ENCODE results near the gene CORO2B. TPM values are rescaled to one million over a fixed set of nuclear protein-coding genes. Genes with fewer than 3 reads are reported as not detected.
"Not testable (repeated sequence)": the region's sequence is repeated elsewhere in the genome, so short reads cannot be mapped to it uniquely, and the experiment has no call there.

CORO2B gene
- total RNA-seq, 1 donor from 2014 or later = 21.3 TPM

- Mint-ChIP-seq H3K4me1 (peaks cover 26% of the 10 kb centered on the region), H3K36me3 (ENCODE audit: low read depth) (peaks cover 2% of the 10 kb centered on the region), H3K27me3 (ENCODE audit: low read depth) (no peaks in the 10 kb centered on the region), H3K9me3 (no peaks in the 10 kb centered on the region), H3K27ac (ENCODE audit: unreplicated experiment) (no peak overlapping the region), H3K4me3 (no peak overlapping the region)
- DNase-seq (ENCODE audit: low read depth, low spot score) = no peak
- no peak for TF ChIP-seq CTCF (conservative IDR thresholded peaks at IDR 0.05)
Observed at GRCh38 chr15:68646156-68646555, 67.4 kb downstream of the CORO2B start.

- no peak for DNase-seq (ENCODE audit: low read depth, low spot score)
- TF ChIP-seq CTCF (conservative IDR thresholded peaks at IDR 0.05) = no peak
- no peaks in the 10 kb centered on the region for H3K27me3 Mint-ChIP-seq (ENCODE audit: low read depth)
- no peak overlapping the region for H3K4me3 Mint-ChIP-seq
- H3K36me3 Mint-ChIP-seq (ENCODE audit: low read depth) = peaks cover 2% of the 10 kb centered on the region
- H3K9me3 Mint-ChIP-seq = no peaks in the 10 kb centered on the region
- H3K4me1 Mint-ChIP-seq = peaks cover 28% of the 10 kb centered on the region
- H3K27ac Mint-ChIP-seq (ENCODE audit: unreplicated experiment) = no peak overlapping the region
Observed at GRCh38 chr15:68646696-68647095, 67.9 kb downstream of the CORO2B start.

- H3K27ac Mint-ChIP-seq (ENCODE audit: unreplicated experiment); H3K27me3 Mint-ChIP-seq (ENCODE audit: low read depth); H3K9me3 Mint-ChIP-seq; H3K36me3 Mint-ChIP-seq (ENCODE audit: low read depth); H3K4me3 Mint-ChIP-seq; DNase-seq (ENCODE audit: low read depth, low spot score): not testable (repeated sequence)
- H3K4me1 Mint-ChIP-seq = peaks cover 34% of the 10 kb centered on the region
Observed at GRCh38 chr15:68647361-68647760, 68.6 kb downstream of the CORO2B start.

- DNase-seq (ENCODE audit: low read depth, low spot score) = peak; percentile 75
- no peaks in the 10 kb centered on the region for H3K27me3 Mint-ChIP-seq (ENCODE audit: low read depth)
- H3K4me1 Mint-ChIP-seq = peaks cover 55% of the 10 kb centered on the region
- no peak overlapping the region for H3K4me3 Mint-ChIP-seq
- H3K27ac Mint-ChIP-seq (ENCODE audit: unreplicated experiment) = peak overlapping the region; percentile 10
- no peaks in the 10 kb centered on the region for H3K9me3 Mint-ChIP-seq
- H3K36me3 Mint-ChIP-seq (ENCODE audit: low read depth) = no peaks in the 10 kb centered on the region
- TF ChIP-seq CTCF (conservative IDR thresholded peaks at IDR 0.05) = peak; percentile 81
Observed at GRCh38 chr15:68650901-68651709, 72.3 kb downstream of the CORO2B start.

GRCh38 chr15:68651916-68652525 lies 73.2 kb downstream of the CORO2B start:
- H3K27me3 Mint-ChIP-seq (ENCODE audit: low read depth) = no peaks in the 10 kb centered on the region
- no peaks in the 10 kb centered on the region for H3K9me3 Mint-ChIP-seq
- H3K4me1 Mint-ChIP-seq = peaks cover 62% of the 10 kb centered on the region
- no peak overlapping the region for H3K4me3 Mint-ChIP-seq
- H3K27ac Mint-ChIP-seq (ENCODE audit: unreplicated experiment) = peak overlapping the region; percentile 10
- no peaks in the 10 kb centered on the region for H3K36me3 Mint-ChIP-seq (ENCODE audit: low read depth)
- TF ChIP-seq CTCF (conservative IDR thresholded peaks at IDR 0.05) = no peak
- no peak for DNase-seq (ENCODE audit: low read depth, low spot score)

- DNase-seq (ENCODE audit: low read depth, low spot score) = no peak
- Mint-ChIP-seq H3K36me3 (ENCODE audit: low read depth) (no peaks in the 10 kb centered on the region), H3K9me3 (no peaks in the 10 kb centered on the region), H3K4me1 (peaks cover 62% of the 10 kb centered on the region), H3K27ac (ENCODE audit: unreplicated experiment) (no peak overlapping the region), H3K27me3 (ENCODE audit: low read depth) (no peaks in the 10 kb centered on the region), H3K4me3 (no peak overlapping the region)
- no peak for TF ChIP-seq CTCF (conservative IDR thresholded peaks at IDR 0.05)
Observed at GRCh38 chr15:68653031-68653635, 74.3 kb downstream of the CORO2B start.

Data from neural crest cell (in vitro differentiated cells).